HG02588 (cell line): ENCODE results near the gene SLC15A4.
A peak's percentile ranks its signal among the peaks of the same experiment; 100 is the strongest.
"Not testable (repeated sequence)": the region's sequence is repeated elsewhere in the genome, so short reads cannot be mapped to it uniquely, and the experiment has no call there.

Experiments used
- ATAC-seq: cut with Tn5 transposase; IDR thresholded peaks from one replicate; pipeline ENCODE4 v1.9.1; 2021; ENCODE audit warnings: mild to moderate bottlenecking, moderate library complexity; ENCODE audit not compliant: unreplicated experiment

SLC15A4 gene

DNA sequence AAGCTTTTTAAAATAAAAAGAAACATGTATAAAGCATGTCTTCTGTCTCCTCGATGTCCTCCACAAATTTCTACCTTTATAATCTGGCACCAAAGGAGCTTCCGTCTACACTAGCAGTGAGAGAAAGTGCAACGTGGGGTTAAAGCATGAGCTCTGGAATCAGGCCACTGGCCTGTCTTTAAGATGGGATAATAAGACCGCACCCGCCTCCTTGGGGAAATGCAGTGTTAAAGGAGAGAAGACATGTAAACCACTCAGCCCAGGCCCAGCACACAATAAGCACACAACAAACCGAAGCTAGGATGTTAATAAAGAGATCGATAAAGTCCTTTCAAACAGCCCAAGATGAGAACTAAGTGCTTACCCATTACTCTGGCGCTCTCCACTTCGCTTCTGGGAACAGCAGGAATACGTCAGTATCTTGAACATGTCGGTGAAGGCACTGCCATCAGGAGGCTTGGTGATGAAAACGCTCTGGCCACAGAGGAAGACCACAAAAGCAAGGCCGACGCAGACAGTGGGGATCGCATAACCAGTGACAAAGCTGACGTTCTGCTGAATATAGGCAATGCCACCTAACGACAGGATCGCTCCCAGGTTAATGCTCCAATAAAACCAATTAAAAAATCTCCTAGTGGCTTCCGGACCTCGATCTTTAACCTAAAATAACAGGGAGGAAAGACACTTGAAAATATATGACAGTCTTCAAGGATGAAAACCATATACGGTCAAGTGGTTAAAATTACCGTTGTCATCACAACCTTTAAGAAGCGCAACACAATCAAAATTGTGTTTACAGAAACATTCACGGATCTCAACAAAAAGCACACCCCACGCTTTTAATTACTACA is 9.1 kb downstream of the SLC15A4 start:
- ATAC-seq = no peak

DNA sequence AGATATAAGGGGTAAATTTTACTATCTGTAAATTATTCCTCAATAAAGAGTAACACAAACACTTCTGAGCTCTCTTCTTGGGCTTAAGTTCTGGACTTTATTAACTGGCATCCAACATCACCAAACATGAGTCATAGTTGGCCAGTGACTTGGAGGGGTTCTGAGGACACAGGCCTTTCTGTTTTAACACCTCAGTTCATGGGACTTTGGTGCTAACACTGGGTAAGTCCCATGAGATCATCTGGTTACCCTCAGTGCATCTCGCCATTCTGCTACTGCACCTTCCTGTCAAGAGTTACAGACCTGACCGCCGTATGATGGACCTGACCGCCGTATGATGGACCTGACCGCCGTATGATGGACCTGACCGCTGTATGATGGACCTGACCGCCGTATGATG is 9.9 kb downstream of the SLC15A4 start:
- peak; percentile 42 for ATAC-seq

DNA sequence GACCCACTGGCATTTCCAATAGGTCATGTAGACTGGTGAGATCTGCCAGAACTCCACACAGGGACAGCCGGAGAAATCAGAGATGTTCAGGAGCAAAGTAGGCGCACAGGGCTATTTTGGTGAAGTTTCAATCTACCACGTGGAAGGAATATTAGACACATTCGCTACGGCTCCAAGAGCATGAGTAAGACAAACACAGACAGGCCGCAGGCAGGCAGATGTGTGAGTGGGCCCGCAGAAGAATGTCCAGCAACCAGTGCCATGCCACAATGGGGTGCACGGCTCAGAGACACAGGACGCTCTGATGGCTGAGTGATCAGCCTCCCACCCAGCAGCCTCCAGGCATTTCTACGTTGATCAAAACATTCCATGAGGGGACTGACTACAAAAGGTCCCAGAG is 10.4 kb downstream of the SLC15A4 start:
- ATAC-seq = no peak

DNA sequence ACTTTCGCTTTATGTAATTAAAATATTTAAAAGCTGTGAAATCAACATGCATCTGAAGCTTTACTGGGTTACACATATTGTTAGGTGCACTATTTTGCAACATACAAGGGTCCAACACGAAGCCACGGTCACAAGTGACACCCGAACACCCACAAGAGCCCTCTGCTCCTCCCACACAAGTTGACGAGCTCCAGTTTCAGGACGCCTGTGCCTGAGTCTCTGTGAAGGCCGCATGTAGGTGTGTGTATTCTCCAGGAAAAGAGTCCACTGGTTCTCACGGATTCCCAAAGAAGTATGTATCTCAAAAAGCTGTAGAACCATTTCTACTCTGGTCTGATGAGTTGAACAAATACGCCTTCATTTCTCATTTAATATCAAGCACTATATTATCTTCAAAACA is 12.0 kb downstream of the SLC15A4 start:
- ATAC-seq = no peak

DNA sequence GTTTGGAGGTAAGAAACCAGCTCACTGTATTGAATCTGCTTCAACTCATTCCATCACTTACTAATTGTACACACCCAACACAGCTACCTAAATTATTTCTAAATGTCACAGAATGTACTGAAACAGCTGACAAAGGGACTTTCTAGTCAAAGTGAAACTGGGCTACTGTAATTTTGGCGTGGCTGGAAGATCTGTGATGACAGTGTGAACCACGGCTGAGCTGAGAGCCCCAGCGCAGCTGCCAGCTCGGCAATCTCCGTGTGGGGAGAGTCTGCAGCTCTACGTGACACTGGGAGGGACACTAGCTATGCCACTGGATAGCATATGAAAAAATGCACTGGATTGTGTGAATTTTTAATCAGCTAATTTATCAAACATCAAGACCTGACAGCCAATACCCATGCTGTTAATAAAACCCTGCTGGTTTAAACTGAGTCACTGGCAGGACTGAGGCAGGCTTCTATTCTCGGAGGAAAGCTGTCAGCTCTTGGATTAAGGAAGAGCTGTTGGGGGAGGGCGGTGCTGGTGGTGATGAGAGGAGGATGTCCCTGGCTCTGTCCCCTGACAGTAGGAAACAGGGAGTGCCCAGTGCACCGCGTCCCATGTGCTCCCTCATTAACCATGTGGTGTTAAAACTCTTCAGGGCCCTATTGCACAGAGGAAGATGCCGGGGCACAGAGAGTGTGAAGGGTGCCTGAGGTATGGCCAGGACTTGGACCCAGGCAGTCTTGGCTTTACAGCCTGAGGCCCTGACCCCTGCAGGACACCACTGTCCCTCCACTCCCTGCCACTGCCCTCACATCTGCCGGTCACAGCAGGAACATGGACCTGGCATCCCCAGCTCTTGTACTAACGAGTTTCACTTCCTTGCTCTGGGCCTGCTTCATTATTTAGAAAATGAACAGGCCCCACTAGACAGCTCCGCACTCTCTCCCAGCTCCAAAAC is 13.3 kb downstream of the SLC15A4 start:
- ATAC-seq = peak; percentile 84

DNA sequence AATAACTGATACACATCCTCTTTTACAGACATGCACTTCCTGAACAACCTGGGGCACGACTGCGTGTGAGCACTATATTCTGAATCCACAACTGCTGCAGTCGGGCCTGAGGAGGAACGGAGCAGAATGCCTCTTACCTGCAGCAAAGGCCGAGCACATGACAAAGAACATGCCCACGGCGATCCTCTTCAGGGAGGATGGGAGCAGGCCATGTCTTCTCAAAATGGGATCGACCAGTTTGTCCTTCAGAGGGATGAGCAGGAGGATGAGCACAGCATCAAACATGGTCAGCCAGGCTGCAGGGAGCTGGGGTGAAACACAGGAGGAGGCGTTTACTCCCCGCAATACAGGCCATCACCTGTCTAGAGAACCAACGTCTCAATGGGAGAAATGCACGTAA is 15.1 kb downstream of the SLC15A4 start:
- ATAC-seq = no peak

DNA sequence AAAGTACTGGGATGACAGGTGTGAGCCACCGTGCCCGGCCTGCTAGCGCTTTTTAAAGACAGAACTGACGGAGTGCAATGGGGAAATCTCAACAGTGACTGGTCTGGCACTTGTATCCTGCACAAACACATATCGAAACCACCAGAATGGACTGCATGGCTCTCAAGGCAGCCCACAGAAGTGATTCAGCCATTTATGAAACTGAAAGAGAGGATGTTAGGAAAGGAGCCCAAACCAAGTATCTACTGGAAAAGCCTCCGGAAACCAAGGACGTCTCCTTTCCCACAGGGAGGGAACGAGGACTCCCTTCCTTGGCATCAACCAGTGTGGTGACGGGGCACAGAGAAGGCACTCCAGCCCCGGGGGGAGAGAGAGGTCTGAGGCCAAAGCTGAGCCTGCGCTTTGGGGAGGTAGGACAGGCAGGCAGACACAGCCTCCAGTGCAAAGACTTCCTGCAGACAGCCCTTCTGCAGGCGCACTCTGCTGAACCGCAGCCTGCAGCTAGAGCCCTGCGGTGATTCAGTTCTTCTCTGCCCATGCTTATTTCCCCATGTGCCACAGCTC is 16.5 kb downstream of the SLC15A4 start:
- no peak for ATAC-seq

DNA sequence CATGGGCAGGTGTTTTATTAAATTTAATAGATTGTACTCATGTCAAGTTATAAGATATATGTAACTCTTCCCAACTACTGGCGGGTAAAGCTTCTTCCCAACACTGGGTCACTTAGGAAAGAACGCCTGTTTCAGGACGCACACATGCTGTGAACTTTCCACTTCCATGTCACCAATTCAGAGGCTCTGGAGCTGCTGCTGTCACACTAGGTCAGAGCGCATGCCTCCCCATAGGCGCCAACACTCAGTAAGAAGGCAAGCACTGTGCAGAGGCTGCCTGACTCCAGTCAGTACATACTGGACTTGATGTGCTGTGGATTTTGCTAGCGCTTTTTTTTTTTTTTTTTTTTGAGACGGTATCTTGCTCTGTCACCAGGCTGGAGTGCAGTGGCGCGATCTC is 17.2 kb downstream of the SLC15A4 start:
- no peak for ATAC-seq

DNA sequence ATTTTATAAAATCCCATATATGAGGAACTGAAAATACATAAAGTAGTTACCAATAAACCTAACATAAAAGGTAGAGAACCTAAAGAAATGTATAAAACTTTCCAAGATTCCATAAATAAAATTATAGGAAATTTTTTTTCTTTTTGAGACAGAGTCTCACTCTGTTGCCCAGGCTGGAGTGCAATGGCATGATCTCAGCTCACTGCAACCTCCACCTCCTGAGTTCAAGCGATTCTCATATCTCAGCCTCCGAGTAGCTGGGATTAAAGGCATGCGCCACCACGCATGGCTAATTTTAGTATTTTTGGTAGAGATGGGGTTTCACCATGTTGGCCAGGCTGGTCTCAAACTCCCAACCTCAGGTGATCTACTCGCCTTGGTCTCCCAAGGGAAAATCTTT is 18.4 kb downstream of the SLC15A4 start:
- not testable (repeated sequence) for ATAC-seq

DNA sequence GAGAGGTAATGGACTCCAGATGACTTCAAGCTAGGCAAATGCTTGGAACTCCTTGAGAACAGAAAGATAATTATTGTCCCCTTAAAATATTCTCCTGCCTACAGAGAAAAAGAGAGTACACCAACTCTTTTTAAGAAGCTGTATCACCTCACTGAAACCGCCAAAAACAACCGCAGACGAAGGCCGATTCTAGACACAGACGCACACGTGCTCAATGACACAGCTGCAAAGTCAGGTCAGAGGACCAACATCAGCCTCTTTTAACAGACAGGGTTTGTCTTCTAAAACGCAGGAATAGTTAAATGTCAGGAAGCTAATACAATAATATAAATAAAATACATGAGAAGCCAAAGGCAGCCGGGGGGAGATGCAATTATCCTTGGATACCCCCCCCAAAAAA is 19.0 kb downstream of the SLC15A4 start:
- ATAC-seq = no peak

DNA sequence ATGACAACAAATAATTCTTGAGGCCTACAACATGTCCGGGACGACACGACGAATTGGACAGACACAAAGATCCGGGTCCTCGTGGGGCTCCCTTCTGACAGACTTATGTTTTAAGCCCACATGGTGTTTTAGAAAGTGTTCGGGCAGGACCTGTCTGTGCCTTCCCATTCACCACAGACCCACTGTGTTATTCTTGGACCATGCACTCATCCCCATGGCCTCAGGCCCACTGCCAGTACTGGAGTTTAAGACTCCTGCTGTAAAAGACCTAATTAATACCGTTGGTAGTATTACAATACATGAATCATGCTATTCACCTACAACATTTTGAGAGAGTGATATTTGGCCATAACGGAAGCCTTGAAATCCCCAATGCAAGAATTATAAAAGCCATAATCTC is 20.0 kb downstream of the SLC15A4 start:
- ATAC-seq = no peak

DNA sequence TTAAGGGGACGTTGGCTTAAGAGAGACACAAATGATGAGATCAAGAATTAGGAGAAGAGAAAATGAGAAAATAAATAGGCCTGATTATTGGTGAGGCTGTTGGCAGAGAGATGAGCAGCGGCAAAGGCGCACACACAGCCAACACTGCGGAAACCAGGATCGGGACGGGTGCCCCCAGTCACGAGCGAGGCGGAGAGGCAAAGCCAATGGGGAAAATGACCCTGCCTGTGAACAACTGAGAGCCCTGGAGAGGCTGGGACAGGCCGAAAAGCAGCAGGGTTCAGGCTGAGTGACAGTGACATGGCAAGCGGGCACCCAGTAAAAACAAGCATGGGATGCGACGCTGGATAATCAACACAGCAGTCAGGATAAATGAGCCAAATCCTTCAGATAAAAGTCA is 21.0 kb downstream of the SLC15A4 start:
- ATAC-seq = no peak

DNA sequence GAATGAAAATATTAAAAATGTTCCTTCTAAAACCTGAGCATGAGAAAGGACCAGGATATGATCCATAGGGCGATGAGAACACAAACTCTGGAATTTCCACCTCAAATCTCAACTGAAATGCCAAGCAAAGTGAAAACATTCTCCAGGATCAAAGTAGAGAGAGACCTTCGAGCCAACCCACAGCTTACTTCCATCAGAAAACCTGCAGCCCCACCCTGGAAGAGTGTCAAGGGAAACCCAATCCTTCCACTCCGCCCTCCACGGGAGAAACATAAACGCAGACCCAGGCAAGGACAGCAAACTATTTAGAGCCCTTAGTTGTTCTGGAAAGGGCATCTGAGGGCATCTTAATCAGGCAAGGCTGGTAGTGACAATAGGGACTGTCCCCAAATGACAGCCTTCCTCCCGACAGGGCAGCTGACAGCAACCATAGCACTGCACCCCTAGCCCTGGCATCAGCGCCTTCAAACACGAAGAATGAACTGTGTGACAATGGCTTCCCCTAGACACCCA is 21.8 kb downstream of the SLC15A4 start:
- no peak for ATAC-seq

DNA sequence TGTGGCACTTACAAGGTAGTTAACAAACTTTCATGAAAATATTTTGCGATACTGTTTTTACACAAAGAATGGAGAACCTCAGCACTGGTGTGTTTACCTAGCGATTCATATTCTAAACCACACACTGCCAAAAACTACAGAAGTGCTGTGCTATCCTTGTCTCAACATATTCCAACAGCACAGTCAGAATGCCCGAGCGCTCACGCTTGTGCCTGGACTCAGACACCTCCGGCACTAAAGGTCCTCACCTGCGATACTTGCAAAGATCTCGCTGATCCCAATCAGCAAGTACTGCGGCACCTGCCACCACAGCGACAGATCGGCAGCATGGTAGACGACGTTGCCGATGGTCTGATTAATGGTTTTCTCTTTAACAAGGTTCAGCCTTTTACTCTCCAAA is 23.2 kb downstream of the SLC15A4 start:
- ATAC-seq = no peak

DNA sequence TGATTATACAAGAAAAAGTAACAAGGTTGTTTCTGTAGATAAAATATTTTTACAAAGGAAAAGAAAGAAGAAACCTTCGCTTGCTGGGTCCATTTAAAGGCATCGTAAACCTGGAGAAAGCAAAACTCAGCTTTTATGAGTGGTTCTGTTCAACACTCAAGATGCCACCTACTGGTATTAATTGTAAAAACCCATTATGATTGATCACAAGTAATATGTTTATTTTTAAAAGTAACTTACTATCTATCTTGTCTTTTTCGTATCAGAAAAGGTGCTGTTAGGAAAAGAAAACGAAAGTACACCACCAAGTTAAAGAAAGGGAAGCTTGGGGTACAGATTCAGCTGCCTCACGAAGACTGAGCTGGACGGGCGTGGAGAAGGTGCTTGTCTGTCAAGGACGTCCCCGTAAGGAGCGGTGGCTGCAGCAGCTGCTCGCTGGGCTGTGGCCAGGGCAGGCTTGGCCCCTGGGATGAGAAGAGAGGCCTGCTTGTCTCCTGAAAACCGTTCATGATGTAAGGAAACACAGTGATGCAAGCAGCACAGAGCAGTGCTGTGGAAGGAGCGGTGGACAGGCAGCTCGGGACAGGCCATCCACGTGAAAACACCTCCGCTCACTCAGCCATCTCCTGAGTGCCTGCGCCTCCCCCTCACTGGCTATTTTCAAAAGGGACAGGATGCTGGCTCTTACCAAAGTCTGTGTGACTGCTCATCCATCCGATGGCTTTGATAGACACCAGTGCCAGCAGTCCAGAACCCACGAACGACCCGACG is 25.0 kb downstream of the SLC15A4 start:
- no peak for ATAC-seq

DNA sequence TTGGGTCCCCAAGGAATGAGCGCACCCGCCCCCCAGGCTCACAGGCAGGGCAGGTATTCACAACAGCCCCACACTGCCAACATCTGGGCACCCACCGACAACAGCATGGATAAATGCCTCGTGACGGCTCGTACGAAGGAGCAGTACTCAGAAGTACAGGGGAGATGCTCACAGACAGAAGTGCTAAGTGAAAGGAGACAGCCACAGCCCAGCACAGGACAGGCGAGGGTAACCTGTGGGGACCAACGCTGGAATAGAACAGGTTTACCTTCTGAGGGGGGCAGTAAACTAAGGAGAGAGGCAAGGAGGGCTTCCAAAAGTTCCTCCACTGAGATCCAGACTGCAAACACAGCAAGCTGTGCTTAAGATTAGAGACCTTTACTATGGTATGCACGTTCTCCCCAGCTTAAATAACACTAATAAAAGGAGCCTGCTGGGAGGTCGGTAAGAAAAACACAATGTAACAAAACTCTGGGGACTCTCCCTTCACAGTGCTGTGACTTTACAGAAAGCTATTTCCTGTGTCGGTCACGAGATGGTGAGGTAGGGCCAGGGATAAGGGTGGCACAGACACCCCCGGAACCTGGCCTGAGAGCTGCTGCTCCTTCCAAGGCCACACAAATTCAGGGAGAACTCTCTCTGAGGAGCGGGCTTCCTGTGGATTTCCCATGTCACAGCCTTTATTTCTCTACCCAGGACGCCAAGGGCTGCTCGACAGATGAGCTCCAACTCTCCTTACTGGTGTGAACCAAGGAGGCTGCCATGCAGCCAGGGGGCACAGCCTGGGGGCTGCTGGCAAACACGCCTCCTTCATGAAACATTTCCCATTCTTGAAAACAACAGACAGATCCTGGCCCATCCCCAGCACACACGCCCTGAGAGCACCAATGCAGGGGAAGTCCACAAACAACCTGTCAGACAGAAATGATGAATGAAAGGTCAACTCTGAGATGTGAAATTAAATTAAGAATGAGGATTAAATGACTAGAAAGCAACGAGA is 26.3 kb downstream of the SLC15A4 start:
- ATAC-seq = peak; percentile 53

DNA sequence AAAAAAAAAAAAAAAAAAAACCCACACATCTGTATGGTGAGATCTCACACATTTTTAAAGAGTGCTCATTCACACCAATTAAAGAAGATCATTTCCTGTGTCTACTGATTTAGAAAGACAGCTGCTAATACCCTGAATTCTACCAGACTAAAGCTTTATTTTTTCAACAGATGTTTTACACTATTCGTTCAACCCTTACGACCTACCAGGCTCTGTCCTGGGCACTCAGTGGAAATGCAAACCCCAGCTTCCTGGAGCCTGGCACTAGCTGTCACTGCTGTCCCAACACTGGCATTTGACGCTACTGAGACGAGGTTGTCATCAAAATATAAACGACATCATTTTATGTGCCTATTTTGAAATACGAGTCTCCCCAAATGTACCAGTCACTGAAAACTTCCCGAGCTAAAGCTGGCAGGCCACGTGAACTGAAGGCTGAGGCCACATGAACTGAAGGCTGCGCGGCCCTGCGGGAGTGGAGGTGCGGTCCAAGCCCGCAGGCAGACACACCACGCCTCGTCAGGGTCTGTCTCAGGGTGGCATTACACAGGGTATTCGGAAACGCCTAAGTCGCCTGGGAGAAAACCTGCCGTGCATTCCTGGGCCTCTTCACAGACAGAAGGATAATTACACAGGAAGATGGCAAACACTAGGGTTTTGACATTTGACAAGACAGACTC is 27.2 kb downstream of the SLC15A4 start:
- ATAC-seq = no peak

DNA sequence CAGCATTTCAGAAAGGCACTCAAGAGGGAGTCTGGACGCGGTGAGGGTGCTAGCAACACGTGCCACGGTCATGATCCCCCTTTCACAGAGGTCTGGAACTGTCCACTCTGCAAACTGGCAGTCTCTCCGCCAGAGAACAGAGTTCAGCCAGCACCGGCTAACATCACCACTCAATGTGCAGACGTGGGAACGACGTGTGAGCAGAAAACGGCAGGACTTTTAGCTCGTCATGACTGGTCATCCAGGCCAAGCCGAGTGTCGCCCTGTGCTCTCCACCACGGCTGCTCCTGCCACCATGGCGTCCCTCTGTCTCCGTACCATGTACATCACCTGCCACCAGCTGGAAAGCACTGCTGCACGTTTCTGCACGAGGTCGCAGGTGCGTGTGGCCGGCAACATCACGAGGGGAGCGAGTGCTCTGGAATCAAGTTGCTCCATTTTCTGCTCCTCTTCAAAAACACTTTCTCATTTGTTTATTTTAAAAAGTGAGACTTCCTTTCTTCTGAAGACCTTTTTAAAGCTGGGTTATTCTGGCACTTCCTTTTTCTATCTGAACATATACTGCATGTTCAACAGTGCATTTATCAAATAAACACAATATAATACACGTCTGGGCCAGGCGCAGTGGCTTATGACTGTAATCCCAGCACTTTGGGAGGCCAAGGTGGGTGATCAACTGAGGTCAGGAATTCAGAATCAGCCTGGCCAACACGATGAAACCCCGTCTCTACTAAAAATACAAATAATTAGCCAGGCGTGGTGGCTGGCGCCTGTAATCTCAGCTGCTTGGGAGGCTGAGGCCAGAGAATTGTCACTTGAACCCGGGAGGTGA is 28.0 kb downstream of the SLC15A4 start:
- no peak for ATAC-seq
